Activated CD4-positive, alpha-beta T cell treated with anti-CD3 and anti-CD28 coated beads, Interleukin-10, Interleukin-2, amounts not matched to agents 100 ng/mL and 50 ng/mL, durations not matched to agents 16 hours and 8 hours (primary cell): Measurements from ENCODE around the gene ADSS1.

Experiments
- DNase-seq: peaks from one replicate; pipeline ENCODE4 v3.0.0-alpha.2; 2020

ADSS1 gene

GRCh38 chr14:104784846-104785707, 61.0 kb downstream of the ADSS1 start:
- no peak for DNase-seq

DNA sequence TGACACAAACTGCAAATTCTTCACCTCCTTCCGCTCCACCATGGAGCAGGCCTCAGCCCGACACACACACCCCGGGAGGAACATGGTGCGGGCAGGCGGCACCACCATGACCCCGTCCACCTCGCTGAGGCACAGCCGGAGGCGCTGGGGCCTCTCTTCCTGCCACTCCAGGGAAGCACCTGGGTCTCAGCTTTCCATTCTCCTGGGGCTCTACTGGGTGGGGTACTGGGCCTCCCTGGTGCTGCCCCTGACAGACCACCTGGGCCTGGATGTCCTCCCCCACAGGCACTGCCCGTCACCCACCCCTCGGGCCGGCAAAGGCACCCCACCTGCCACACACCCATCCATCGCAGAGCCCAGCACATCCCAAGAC, 61.7 kb downstream of the ADSS1 start:
- DNase-seq: no peak

DNA sequence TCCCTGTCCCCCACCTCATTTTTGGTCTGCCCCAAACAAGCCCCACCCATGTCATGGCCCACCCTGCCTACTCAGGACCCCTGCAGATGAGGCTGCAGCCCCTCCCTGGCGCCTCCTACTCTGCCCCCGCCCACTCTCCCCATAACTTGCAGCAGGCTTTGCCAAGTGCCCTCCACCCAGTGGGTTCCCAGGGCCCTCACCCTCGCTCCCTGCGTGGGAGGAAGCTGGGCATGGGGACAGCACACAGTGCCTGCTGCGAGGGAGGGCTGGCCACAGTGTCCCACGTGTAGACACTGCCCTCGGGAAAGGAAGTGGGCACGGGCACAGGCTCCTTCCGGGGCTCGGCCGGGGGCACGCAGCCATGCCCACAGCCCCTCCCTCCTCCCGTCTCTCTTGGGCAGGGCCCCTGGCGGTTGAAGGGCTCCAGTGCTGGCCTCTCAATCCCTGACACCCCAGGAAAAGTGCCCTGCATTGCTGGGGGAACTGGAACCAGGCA, 62.1 kb downstream of the ADSS1 start:
- no peak for DNase-seq

DNA sequence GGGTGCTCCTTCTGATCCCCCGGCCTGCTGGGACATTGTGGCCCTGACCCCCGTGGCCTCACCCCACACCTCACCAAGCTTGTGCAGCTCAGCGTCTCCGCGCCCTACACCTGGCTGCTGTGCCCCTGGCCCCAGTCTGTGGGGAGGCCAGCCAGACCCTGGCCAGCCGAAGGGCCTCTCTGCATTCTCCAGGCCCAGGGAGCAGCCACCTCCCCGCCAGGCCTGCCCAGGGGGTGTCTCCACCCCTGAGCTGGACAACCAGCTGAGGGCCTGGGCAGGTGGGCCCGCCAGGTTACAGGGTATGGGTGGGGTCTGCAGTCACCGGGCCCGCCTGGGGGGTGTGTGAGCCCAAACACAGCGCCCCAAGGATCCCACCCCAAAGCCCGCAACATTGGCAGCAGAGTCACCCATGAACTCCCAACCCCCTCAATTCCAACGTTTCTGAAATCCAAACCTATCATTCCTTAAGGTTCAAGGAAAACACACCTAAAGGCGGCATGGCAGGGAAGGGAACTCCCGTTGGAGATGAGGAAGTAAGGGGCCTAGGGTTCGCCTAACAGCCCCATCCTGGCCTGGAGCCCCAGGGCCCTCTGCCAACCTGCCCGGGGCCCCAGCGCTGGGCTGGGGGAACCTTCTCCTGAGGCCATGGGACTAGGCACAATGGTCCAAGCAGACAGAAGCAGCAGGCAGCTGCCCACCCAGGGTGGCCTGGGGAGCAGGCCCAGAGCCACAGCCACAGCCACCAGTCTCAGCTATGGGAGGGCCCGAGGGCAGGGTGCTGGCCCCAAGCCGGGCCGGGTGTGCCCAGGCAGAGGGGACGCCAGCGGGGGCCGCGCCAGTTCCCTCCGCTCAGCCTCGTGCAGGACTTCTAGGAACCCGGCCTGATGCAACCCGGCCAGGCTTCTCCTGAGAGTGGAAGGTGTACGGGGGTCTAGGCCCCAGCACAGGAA, 63.0 kb downstream of the ADSS1 start:
- DNase-seq: no peak

DNA sequence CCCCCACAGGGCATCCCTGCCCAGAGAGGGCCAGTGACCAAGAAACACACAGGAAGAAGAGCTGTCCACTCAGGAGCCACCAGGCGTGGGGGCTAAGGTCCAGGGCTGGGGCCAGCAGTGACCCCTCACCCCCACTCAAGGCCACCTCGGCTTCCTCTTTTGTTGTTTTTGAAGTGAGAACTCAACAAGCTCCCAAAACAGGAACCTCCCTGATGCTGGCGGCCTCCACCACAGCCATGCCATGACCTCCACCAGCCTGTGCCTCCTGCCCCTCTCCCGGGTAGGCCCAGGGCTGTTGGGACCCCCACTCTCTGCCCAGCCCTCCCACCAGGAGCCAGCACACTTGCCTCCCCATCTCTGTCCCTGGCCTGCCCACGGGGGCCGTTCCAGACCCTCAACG, 63.7 kb downstream of the ADSS1 start:
- DNase-seq: no peak

GRCh38 chr14:104788161-104788818, 64.3 kb downstream of the ADSS1 start:
- no peak for DNase-seq

DNA sequence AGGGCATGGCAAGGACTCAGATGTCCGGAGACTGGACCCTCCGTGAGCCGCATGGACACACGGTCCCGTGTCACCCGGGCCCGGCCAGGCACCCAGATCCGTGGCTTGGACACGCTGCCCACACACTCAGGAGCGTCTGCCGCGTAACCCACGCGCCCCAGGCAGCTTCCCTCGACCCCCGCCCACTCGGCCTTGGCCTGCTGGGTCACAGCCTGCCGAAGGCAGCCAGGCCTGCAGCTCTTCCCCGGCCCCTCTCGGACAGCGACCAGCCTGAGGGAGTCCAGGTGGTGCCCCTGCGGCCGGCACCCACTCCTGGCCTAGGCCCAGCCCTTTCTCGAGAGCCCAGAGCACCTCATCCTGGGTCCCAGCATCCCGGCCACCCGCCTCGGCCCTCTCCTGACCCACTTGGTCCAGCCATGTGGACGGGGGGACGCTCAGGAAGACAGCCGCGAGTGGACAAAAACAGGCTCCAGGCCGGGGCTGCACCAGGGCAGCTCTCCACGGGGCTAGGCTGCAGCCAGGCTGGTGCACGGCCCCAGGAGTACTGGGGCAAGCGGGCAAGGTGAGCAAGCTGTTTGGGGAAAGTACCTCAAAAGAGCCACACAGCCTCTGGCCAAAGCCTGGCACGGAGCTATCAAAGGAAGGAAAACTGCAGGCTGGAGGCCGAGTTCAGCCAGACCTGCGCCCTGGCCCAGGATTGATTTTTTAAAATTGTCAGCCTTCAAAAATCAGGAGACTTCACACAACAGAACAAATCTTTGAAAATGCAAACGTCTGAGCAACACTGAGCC, 65.0 kb downstream of the ADSS1 start:
- DNase-seq: no peak

DNA sequence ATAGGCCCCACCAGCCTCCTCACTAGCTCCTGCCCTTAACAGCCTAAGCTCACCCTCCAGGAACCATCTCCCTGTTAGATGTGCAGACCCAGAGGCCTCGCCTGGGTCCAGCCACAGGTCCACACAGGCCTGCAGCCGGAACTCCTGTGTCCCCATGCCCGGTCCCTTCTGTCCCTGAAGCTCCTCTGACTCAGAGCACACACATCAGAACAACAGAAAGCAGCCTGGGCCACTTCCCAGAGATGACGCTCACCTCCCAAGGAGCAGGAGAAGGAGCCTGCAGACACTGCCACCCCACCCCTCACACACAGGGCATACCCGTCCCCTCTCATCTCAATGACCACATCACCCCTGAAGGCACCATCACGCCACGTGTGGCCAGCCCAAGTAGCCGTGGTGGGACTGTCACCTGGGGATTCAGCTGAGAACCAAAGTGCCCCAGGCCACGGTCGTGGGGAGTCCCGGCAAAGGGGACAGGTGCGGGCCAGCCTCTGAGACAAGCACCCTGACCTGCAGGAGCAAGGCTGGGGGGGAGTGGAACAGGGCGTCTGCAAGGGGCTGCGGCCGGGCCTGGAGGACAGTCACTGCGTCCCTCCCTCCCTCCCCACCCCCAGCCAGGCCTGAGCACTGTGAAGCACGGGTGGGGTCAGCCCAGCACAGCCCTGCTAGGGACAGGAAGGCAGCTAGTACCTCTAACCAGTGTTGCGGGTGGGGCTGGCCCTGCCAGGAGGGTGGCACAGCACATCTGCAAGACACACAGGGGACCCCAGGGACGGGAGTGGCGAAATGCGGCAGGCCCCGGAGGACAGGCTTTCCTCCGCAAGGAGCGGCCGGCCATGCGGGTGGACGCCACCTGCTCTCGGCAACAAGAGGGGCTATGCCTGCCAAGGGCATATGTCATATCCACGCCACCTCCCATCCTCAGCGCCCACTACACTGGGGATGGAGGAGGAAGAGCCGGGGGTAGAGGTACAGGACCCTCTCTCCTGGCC, 66.0 kb downstream of the ADSS1 start:
- no peak for DNase-seq

- DNase-seq: no peak
Measured at GRCh38 chr14:104791425-104791824, 67.4 kb downstream of the ADSS1 start.

GRCh38 chr14:104792101-104792884, 68.3 kb downstream of the ADSS1 start:
- DNase-seq: no peak

DNA sequence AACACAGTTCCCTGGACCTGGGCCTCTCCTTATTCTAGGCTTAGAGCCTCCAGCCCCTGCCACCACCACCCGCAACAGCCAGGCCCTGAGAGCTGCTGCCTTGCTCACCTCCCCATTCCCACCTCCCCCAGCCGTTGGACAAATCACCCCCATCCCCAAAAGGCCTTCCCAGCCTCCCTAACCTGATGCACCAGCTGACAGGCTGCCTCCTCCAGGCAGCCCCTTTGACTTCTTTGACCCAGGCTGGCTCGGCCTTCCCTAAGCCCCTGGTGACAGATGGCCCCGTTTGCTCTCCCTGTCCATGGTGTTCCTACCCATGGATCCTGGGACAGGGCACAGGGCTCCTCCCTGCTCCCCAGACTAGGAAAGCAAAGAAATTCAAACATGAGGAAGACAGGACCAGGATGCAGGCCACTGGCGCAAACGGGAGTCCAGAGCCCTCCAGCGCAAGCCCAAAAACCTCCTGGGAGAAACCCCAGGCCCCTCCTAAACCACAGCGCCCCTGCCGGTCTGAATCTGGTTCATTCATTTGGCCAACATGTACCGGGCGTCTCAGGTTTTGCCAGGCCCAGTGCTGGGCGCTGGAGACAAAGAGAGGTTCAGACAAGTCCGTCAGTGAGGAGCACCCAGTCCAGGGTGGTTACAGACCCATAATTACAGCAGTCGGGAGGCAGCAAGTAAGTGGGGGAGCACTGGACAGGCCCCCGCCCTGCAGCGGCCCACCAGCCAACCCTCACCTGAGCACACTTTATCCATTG, 69.1 kb downstream of the ADSS1 start:
- no peak for DNase-seq

GRCh38 chr14:104793703-104793959, 69.6 kb downstream of the ADSS1 start:
- no peak for DNase-seq

- peak; percentile 68 for DNase-seq
Measured at GRCh38 chr14:104794099-104794498, 70.1 kb downstream of the ADSS1 start.

DNA sequence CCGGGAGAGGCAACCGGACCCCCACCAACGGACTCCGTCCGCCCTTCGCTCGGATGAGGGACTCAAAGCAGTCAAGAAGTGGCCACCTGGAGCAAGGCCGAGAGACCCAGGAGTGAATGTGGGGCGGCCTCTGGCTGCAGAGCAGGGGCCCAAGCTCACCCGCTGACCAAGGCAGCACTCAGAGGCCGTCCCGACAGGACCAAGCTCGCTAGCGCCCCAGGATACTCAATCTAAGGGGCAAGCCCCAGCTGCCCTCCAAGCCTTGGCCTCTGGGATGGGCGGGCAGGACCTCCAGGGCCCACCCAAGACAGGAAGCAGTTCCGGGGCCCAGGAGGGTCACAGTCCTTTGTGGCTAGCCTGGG, 70.6 kb downstream of the ADSS1 start:
- no peak for DNase-seq

GRCh38 chr14:104794993-104795780, 71.2 kb downstream of the ADSS1 start, which contains the start of gene AKT1:
TSS of gene AKT1 (minus strand) at chr14:104795748. CDS start at chr14:104792643, 3,105 bp downstream.
- DNase-seq: peak; percentile 28

- peak; percentile 69 for DNase-seq
Measured at GRCh38 chr14:104795781-104796686, 72.0 kb downstream of the ADSS1 start.

- no peak for DNase-seq
Measured at GRCh38 chr14:104796687-104797081, 72.7 kb downstream of the ADSS1 start.
